ENCODE results near the gene KRT80. TPM values are rescaled to one million over a fixed set of nuclear protein-coding genes. Genes with fewer than 3 reads are reported as not detected.

KRT80 gene
- total RNA-seq, 1 donor from 2014 or later = not detected

DNA sequence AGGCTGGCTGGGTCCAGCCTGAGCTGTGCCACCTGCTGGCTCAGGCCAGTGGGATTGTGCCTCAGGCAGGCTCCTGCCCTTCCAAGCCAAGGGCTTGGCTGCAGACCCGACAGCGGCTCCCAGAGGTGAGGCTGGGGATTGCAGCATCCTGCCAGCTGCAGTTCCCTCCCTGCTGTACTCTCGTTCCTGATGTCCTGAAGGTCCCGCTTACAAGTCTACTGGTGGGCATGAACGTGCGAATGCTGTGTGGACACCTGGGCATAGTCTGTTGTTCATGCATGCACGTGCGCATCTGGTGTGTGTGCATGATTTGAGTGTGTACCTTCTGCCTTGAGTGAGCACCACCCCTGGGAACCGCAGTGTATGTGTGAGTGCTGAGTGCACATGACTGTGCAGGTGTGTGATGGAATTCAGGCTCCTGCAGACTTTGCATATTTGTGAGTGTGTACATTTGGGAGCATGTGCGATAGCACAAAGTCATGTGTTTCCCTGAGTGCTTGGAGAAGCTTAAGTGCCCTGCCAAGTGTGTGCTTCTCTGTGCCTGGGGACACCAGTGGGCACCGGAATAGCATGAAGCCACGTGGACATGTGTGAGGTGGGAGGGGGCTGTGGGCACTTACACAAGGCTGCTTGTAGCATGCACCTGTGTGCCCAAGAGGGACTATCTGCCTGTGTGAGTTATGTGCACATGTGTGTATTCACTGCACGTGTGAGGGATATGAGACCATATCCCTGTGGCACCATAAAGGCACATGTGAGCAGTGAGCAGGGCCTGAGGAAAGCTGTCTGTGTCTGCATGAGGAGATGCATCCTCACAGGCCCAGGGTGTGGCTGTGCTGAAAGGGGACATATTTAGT lies 22.0 kb upstream of the KRT80 start:
- ATAC-seq (peak; percentile 89), DNase-seq (ENCODE audit: missing footprints) (peak; percentile 83)
- intact Hi-C loops (cut with DNase I) = no loop called here

DNA sequence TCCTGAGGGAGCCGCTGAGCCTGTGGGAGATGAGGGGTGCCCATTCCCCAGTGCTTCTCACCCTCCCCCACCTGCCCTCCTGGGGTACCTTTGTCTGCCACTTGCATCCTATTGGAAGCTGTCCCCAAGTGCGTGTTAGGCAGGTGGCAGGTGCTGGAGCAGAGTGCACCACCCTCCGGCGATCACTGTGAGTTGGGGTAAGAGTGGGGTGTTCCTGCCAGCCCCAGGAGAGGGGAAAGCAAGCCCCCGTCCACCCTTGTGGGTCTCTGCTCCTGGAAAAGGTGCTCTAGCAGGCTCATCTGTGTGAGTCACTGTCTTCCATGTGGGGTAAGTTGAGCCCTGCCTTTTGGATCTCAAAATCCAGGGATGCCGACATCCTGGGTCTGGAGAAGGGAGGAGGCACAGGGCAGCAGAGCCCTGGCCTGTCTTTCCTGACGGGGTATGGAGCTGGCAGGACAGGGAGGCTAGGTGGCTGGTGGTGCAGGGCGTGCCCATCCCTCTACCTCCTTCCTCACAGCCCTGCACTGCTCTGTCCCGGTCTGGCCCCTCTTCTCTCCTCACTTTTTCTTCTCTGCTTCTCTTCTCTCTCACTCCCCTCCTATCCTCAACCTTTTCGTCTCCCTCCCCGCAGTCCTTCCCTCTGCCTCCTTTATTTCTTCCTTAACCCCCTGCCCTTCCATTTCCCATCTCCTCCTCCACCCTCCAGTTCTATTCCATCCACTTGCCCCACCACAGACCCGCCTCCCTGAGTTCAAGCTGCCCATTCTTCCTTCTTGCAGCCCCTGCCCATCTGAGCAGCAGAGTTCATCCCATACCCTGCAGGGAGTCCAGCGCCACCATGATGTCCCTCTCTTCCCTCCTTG lies 21.1 kb upstream of the KRT80 start:
- DNase-seq (ENCODE audit: missing footprints) (no peak), ATAC-seq (no peak)
- intact Hi-C loops (cut with DNase I) = no loop called here

DNA sequence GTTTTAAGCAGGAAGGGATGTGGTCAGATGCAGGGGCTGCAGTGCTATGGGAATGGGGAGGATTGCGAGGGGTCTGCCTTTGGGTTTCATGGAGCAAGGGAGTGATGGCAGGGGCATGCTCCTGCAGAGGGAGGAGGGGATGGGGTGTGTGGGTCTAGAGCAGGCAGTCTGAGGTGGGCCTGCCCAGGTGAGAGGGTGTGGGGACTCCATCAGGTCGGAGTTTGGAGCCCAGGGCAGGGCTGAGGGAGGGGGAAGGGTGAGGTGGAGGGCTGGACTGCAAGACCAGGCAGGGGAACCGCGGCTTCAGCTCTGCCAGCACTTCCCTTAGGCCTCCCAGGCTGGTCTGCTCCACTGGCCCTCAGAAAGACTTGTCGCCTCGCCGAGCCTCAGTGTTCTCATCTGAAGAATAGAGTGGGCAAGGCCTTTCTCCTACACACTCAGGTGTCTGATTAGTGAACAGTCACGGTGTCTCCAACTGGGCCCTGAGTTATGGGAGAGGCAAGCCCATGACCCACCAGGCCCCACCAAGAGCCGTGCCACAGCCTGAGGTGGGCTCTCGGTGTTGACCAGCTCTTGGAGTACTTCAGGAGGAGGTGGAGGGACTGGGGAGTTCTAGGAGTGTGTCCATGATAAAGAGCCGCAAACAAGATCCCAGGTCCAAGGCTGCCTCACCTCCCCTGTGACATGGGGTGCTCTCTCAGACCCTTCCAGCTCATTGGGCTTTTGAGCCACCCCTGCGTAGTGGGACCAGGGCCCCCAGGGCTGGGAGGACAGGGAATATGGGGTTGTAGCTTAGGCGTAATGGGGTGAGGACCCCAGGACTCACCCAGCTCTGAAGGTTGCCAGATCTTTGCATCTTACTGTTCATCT lies 20.1 kb upstream of the KRT80 start:
- intact Hi-C loops (cut with DNase I) = no loop called here
- ATAC-seq (no peak), DNase-seq (ENCODE audit: missing footprints) (no peak)

DNA sequence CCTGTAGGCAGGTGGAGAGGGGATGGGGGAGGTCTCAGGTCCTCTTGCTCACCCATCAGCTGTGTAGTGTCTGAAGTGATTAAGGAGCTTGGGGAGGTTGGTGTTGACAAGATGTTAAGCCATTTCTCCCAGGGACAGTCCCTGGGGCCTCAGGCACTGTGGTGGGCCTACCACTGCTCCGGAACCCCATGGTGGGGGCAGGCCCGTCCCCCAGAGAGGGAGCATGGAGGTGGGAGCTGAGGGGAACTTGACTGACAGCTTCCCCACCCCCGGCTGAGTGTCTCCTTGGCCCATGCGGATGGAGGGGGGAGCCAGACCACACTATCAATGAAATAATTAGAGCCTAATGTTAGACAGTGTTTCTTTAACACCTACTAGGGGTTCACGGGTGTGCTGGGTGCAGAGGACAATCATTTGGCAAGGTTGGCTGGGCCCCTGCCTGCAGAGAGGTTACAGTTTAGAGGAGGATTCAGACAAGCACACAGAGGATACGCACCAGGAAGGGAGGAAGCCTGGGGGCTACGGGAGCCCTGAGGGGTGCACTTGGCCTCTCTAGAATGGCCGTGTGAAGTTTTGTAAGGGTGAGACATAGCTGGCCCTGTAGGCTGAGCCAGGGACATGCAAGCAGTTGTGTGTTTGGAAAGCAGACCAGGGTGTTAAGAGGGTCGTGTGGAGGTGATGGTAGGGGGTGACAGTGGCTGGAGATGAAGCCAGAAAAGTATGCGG lies 19.3 kb upstream of the KRT80 start:
- ATAC-seq (no peak), DNase-seq (ENCODE audit: missing footprints) (no peak)
- intact Hi-C loops (cut with DNase I) = no loop called here

DNA sequence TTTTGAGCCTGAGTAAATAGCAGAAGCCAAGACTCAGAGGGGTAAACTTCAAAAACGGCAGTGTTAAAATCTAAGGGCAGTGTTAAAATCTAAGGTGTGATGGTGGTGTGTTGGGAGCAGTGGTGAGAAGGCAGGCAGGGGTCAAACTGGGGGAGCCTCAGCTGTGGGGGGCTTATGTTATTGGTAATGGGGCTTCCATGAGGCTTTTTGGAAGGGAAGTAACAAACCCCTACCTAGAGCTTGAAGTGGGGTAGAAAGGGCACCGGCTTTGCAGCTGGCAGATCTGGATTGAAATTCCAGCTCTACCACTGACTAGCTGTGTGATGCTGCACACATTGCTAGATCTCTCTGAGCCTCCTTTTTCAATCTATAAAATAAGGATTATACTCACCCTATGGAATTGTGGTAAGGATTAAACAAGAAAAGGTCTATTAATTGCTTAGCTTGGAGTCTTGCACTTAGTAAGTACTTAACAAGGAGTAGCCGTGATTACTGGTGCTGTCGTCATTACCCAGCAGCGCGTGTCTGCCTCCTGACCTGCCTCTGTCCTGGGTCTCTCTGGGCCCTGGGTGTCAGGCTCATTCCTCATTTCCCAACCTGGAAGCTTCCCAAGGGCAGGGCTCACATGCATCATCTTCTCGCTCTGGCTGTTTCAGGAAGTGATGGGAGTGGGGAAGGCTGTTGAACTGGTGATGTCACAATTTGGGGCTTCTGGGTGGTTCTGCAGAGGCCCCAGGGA lies 18.5 kb upstream of the KRT80 start:
- DNase-seq (ENCODE audit: missing footprints) = no peak

DNA sequence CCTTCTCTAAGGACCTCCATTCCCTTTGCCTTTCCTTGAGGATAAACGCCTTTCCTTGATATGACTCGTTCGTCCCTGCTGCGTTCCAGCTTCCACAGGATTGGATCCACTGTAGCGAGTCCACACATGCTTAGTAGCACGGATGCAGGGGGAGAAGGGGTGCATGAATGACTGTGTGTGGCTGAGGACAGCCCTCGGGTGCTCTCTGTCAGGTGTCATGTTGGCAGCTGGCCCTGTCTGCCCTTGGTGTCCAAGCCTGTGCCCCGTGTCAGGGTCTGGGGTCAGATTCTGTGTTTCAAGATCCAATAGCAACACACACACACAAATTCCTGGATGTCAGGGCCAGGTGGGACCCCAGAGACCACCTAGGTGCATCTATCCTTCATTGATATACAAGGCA lies 17.5 kb upstream of the KRT80 start:
- ATAC-seq = no peak
- DNase-seq (ENCODE audit: missing footprints) = no peak
- intact Hi-C loops (cut with DNase I) = loop anchor here (5.0 kb wide), 1 partner anchor 68 kb away; no protein-coding TSS in a partner anchor

More for the DNA sequence above, 18.5 kb upstream of the KRT80 start:
- no peak for ATAC-seq
- intact Hi-C loops (cut with DNase I) = no loop called here

DNA sequence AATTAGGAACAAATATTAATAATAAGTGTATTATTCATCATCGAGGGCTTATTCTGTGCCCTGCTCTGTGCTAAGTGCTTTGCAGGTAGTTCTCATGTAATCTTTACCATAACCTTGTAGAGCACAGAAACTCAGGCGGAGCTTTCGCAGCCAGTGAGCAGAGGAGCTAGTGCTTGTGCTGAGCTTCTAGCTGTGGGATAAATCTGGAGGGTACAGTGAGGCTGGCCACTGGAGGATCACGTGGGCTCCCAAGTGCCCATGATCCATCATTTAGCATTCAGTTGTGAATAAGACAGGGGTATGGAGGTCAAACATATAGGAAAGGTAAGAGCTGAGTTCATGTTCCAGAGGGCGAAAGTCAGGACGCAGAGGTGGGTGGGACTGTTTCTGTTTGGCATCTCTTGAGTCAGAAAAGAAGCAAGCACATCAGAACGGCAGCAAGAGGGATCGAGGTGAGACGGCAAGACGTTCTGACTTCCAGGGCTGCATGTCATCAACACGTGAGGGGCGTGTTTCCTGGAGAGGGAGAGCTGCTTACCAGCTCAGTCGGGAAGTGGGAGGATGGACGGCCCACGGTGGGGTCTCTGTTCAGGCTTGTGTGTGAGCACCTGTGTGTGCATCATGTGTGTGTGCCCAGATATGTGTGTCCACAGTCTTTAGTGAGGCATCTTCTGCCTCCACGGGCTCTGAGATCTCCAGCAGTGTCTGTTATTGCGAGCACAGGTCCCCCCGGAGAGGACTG lies 16.8 kb upstream of the KRT80 start:
- no peak for ATAC-seq
- DNase-seq (ENCODE audit: missing footprints) = no peak
- intact Hi-C loops (cut with DNase I) = loop anchor here (5.0 kb wide), 1 partner anchor 69 kb away; no protein-coding TSS in a partner anchor

DNA sequence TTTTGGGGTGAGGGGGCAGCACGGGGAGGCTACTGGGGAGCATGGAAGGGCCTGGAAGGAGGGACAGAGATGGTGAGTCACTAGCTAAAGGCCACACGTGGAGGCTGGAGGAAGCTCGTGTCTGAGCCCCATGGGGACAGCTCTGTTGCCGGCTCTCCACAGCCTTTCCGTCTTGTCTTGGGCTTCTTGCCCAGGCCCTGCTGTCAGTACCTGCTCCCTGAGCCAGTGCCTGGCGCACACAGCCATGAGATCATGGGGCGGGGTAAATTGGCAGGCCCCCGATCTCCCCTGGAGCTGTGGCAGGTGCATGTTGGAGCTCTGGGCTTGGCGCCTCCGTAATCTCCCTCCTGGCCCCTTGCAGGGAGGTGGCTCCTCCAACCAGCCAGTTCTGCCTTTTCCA lies 16.1 kb upstream of the KRT80 start:
- DNase-seq (ENCODE audit: missing footprints) = no peak
- peak; percentile 74 for ATAC-seq

DNA sequence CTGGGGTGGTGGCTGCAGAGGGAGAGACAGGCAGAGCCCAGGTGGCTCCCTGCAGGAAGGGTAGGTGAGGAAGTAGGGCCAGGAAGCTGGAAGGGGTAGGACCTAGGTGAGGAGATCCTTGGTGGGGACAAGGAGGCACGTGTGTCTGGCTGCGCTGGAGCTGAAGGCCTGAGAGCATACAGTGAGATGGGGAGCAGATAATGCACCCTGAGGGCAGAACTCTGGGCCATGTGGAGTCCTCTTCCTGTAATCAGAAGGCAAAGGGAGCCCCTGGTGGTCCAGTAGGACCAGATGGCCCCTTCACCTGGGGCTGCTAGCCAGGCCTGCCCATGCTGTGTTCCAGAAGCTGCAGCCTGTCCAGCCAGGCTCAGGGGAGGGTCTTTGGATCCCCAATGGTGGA lies 15.3 kb upstream of the KRT80 start:
- DNase-seq (ENCODE audit: missing footprints) = no peak
- no peak for ATAC-seq
- intact Hi-C loops (cut with DNase I) = loop anchor here (5.0 kb wide), 1 partner anchor 70 kb away; no protein-coding TSS in a partner anchor

More for the DNA sequence above, 16.1 kb upstream of the KRT80 start:
- intact Hi-C loops (cut with DNase I) = loop anchor here (5.0 kb wide), 1 partner anchor 69 kb away; no protein-coding TSS in a partner anchor

DNA sequence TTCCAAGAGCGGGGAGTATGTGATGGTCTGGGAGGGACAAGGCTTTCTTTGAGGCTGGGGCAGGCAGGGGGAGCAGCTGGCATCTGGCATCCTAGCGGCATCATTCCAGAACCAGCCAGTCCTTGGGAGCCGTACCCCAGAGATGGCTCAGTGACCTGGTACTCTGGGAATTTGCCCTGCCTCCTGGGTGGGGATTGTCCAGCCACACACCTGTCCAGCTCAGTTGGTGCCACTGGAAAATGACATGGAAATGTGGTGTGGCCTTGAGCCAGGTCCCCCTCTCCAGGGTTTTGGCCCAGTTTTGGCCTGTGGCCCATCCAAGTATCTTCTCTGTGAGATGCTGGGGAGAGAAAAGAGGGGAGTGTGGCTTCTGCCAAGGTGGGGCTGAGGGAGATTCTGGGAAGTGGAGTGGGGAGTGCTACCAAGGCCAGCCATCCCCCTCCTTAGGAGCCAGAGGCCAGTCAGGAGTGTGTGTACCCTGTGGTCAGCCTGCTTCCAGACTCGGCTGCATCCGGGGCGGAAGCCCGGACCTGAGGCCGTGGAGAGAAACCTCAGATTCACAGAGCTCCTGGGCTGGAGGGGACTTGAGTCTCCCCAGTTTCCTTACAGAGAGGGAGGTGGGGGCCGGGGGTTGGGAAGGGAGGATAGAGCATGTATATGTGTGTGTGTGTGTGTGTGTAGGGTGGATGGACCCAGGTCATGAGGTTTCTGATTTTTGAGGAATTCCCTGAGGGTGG lies 14.7 kb upstream of the KRT80 start:
- no peak for ATAC-seq
- no peak for DNase-seq (ENCODE audit: missing footprints)

DNA sequence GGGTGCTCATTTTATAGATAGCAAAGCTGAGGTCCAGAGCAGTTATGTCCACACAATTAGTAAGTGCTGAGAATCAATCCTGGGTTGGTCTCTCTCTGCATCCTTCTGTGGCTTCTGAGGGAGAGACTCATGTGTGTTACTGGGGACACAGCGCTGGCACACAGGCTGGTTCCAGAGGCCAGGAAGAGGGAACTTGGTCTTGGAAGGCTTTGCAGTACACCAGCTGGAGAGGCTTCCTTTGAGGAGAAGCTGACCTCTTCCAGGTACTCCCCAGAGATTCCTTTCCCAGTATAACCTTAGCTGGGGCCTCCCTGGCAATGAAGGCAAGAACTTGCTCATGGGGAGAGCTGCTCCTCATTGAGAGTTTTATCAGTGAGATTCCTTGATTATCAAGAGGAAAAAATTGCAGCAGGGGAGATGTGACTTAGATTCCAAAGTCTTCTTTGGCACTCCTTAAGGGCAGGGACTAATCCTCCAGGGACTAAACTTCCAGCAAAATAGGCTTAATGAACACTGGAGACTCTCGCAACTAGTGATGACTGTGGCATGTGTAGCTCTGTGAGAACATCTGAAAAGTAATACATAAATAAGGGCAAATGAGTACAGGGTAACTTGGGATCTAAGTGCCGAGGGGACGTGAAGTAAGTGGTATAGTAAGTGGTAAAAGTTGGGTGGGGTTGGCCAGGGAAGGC lies 13.9 kb upstream of the KRT80 start:
- no peak for DNase-seq (ENCODE audit: missing footprints)
- intact Hi-C loops (cut with DNase I) = loop anchor here (5.0 kb wide), 1 partner anchor 72 kb away; no protein-coding TSS in a partner anchor
- ATAC-seq = no peak

More for the DNA sequence above, 14.7 kb upstream of the KRT80 start:
- intact Hi-C loops (cut with DNase I) = loop anchor here (5.0 kb wide), 1 partner anchor 71 kb away; no protein-coding TSS in a partner anchor

DNA sequence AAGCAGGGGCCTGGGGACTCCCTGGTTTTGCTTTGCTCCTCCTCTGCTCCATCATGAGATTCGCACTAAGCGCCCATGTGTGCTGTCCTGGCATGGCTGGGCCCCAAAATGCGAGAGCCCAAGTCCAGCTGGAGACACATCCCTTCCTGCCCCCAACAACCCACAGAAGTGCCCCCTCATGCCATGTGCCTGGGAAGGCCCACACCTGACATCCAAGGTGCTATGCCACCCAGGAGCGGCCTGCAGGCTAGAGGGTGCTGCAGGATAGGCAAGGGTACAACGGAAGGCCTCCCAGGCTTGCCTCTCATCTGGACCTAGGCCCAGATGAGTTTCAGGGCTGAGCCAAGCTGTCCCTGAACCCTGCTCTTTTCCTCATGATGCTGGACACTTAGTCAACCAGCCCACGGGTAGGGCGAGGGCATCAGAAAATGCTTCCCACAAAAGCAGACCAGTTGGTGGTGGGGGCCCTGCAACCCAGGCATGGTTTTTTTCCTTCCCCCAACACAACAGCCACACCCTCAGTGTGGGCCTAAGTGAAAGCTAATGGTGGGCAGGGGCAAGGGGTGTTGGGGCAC lies 13.2 kb upstream of the KRT80 start:
- intact Hi-C loops (cut with DNase I) = loop anchor here (5.0 kb wide), 1 partner anchor 72 kb away; no protein-coding TSS in a partner anchor
- DNase-seq (ENCODE audit: missing footprints) (no peak), ATAC-seq (no peak)

DNA sequence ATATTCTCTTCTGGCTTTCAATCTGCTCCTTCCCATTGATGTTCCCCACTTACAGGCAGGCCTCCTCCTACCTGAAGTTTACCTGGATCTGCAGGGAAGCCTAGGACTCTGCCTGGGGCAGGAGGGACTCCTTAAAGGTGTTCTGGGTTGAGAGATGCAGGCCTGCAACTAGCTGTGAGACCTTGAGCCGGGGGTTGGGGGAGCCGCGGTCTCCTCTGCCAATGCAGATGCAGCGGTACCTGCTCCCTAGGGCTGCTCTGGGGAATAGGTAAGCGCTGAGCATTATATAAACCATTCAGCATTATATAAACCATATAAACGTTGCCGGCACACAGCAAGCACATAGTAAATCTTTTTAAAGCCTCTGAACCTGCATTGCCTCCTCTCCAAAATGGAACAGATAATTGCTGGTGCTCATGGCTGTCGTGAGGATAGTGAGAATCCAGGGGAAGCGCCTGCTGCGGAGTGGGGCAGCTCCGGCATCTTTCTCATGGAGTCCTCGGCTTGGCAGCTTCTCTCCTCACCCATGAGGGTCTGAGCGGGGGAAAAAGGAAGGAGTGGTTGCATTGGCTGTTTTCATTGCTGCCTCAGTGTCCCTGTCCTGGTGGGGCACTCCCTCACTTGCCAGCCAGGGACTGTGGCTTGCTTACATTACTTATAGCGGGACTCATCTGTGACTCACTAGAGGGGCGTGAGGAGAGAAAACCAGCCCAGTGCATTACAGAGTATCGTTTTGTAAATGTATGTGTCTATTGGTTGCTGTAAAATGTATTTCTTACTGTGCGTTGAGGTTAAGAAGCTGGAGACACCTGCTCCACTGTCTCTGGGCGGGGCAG lies 12.5 kb upstream of the KRT80 start:
- ATAC-seq = no peak
- DNase-seq (ENCODE audit: missing footprints) = no peak
- intact Hi-C loops (cut with DNase I) = no loop called here
